Astrocyte (in vitro differentiated cells and primary cell): ENCODE measurements around the gene CD200.

Experiments
- EZH2 ChIP-seq: IDR thresholded peaks from 2 replicates; pipeline ENCODE4 v1.6.1; 2012; ENCODE audit warnings: mild to moderate bottlenecking, low read length, inconsistent platforms; ENCODE audit not compliant: insufficient read depth
- TF ChIP-seq, protein P1 (sequence below): IDR thresholded peaks from 2 replicates; pipeline ENCODE4 v1.5.1; 2011; ENCODE audit warnings: low read depth, mild to moderate bottlenecking, inconsistent platforms, low read length, moderate library complexity; ENCODE audit not compliant: insufficient read depth

- TF ChIP-seq, protein P1, sequence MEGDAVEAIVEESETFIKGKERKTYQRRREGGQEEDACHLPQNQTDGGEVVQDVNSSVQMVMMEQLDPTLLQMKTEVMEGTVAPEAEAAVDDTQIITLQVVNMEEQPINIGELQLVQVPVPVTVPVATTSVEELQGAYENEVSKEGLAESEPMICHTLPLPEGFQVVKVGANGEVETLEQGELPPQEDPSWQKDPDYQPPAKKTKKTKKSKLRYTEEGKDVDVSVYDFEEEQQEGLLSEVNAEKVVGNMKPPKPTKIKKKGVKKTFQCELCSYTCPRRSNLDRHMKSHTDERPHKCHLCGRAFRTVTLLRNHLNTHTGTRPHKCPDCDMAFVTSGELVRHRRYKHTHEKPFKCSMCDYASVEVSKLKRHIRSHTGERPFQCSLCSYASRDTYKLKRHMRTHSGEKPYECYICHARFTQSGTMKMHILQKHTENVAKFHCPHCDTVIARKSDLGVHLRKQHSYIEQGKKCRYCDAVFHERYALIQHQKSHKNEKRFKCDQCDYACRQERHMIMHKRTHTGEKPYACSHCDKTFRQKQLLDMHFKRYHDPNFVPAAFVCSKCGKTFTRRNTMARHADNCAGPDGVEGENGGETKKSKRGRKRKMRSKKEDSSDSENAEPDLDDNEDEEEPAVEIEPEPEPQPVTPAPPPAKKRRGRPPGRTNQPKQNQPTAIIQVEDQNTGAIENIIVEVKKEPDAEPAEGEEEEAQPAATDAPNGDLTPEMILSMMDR, result no peak
- TF ChIP-seq EZH2, result no peak
These were observed 13.3 kb upstream of the CD200 start for GRCh38 chr3:112319516-112320276.
